GM19023 (cell line): Measurements from ENCODE around the gene CCNY.

Experiments used
- ATAC-seq: cut with Tn5 transposase; IDR thresholded peaks from one replicate; pipeline ENCODE4 v1.9.1; 2021; ENCODE audit warnings: mild to moderate bottlenecking, moderate library complexity; ENCODE audit not compliant: unreplicated experiment

Gene CCNY

GRCh38 chr10:35467186-35467585, 130.9 kb downstream of the CCNY start:
- no peak for ATAC-seq

DNA sequence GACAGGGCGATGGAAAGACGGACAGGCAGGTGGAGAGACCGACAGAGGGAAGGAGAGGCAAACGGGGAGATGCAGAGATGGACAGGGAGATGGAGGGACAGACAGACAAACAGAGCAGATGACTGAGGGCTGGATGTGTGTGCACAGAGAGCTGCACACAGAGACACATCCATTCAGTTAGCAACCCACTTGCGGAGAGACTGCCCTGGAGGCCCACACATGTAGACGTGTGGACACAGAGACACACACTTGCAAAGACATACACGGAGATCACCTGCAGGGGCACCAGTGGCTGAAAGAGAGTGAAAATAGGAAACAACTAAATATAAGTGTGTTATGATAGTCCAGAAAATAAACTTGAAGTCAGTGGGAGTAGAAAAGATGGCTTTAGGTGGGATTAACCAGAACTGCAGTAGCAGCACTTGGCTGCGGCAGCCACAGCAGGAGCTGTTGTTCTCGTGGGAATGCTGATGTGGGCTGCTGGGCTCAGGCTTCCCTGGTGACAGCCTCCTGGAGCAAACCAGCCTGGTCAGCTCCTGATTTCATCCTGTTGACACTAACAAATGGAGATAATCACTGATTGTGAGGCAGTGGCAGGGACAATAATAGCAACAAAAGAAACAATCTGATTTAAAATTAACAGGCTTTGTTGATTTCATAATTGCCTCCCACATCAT, 134.1 kb downstream of the CCNY start:
- ATAC-seq: no peak

DNA sequence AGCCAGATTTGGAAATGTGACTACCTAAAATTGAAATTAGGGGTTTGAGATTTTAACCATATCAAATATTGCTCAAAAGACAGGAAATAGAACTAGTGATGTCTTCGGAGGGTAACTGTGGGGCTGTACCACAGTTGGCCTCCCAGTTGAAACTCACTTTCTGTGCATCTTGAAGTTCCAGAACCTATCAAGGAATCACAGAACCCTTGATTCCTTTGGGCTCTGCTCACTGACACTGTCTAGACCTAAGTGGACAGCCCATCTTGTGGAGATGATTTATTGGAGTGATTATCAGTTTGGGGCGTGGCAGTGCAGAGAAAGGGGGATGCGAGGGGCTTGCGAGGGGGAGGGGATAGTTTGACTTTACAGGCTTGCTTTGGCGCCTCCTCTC, 134.6 kb downstream of the CCNY start:
- no peak for ATAC-seq

DNA sequence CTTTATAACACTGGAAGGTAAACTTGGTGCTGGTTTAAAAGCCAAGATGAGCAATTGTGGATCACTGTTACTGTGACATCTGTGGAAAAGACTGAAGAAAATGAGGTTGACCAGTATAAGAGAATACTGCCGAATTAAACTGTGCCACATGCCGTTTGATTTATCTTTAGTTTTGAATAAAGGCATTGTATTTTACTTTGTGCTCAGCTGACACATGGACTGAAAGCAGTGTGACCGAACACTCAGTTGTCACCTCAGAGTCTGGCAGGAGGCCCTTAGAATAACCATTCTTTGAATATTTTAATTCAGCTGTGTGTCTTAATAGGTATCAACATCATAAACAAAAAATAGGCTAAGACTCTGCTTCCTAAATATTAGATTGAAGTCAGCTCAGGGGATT, 135.1 kb downstream of the CCNY start:
- no peak for ATAC-seq

- ATAC-seq: no peak
Measured at GRCh38 chr10:35480142-35480541, 143.8 kb downstream of the CCNY start.

GRCh38 chr10:35481413-35481812, 145.1 kb downstream of the CCNY start:
- no peak for ATAC-seq

GRCh38 chr10:35486297-35486990, 150.1 kb downstream of the CCNY start:
- ATAC-seq: no peak

DNA sequence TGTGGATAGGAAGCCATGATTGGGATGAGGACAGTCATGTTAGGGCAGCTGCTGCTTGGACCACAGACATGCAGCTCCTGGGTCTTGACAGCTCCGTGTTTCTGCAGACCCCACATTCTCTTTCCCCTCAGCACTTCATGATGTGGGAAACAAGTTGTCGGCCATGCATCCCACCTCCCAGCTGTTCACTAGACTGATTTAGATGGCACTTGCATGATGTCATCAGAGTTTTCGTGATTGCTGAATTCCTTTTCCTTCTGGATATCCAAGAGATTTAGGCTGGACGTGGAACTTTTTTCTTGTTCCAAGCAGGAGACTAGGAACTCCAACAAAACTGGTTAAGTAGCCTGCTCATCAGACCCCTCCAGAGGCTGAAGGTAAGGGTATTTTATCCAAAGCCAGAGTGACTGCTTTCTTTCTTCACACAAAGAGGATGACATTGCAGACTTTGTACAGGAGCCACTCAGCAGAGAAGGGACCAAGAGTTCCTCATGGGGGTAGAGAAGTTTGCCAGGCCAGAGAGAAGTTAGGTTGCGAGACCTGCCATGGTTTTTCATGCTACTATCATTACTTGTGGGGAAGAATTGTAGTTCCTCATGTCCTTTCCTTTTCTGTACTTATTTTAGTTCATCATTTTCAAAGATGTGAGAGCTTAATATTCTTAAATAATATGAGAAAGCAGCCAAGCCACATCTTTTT, 151.2 kb downstream of the CCNY start:
- no peak for ATAC-seq

DNA sequence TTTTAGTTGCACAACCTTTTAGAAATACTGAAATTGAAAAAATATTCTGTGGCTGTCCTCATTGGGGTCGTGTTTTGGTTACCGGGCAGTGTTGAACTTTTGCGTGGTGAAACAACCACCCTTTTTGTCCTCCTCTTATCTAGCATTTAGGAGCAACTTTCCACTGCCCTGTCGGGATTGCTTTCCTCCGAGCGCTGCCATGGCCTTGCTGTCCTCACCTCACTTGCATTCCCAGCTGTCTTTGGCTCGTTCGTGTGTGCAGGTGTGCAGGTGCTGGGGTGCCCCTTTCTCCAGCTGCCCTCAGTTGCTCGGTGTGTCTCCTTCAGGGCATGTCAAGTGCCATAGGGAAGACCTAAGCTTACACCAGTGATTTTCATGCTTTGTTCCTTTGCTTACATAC, 151.9 kb downstream of the CCNY start:
- ATAC-seq: no peak

DNA sequence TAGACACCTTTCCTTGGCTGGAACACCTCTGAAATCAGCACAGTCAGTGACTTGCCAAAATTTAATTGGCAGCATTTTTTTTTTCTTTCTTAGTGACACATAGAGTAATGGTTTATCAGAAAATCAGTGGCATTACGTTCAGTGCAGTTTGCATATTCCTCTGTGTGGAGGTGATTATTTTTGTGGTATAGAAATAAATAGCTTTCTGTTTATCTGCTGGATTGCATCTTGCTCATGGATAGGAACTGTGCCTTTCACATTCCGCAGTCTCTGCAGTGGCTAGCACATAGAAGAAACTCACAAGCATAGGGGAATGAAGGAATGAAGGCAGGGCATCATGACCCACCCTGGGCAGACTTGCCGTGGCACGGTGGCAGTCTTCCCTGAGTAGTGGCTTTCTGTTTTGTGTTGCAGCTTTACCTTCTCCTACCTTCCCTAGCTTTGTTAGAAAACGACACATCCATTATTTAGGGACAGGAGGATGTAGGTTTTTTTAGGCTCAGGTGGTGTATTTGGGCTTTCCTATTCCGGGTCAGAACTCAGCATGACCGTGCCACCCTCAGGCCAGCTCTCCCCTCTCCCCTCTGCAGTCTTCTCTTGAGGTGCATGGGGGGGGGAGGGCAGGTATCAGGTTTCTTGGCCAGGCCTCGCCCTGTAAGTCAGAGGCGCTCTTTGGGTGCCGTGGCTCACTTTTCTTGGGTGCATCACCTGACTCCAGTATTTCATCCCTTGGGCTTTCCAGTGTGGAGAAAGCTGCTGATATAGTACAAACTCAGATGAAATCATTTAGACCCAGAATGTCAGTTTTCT, 156.3 kb downstream of the CCNY start:
- ATAC-seq: no peak

DNA sequence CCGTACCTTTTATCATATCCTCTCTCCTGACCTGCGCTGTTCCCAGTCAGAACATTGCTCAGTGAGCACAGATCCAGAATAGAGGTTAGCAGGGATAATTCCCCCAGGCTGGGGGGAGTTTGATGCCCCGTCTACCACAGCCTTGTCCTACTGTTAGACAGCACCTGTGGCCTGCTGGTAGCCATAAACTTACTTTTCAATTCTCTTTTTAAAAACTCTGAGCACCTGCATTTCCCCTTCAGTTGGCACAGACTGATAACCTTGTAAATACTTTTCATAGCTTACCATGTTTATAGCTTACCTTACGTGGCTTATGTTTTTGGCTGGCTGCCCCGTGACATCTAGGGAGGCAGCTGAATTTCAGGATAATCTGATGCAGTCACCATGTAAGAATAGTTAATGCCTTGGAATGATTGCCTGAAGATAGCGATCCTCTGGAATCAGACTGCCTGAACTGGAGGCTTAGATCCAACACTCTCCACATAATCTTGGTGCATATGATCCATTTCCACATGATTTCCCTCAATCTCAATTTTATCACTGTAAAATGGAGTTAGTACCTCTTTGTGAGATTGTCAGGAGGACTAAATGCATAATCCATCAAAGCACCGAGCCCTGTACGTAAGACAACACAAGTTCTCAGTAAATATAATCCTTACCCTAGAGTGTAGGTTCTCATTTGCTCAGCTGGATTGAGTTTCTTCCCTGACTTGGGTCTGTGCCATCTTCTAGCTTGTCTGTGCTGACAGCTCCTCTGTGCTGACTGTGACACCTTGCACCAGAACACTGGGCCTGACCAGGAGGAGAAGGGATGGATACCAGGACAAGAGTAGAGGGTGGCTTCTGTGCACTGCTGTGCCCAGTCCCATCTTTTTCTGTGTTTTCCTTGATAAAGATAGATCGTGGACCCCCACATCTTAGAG, 157.1 kb downstream of the CCNY start:
- ATAC-seq: no peak

- ATAC-seq: peak; percentile 41
Measured at GRCh38 chr10:35495521-35496119, 159.3 kb downstream of the CCNY start.

DNA sequence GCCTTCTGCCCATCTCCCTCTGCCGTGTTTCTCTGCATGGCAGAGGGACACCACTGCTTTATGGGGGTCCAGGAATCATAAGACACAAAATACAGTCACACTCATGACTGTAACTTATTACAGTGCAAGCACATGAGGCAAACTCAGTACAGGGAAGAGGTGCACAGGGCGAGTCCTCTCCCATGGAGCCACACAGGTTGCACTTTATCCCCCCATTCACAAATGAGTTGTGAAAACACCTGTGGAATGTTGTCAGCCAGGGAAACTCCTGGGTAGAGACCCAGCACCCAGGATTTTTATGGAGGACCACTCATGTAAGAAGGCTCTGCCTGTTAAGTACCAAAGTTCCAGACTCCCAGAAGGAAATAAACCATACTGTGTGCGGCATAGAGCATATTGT, 161.6 kb downstream of the CCNY start:
- ATAC-seq: no peak

- peak; percentile 60 for ATAC-seq
Measured at GRCh38 chr10:35498693-35499092, 162.4 kb downstream of the CCNY start.

DNA sequence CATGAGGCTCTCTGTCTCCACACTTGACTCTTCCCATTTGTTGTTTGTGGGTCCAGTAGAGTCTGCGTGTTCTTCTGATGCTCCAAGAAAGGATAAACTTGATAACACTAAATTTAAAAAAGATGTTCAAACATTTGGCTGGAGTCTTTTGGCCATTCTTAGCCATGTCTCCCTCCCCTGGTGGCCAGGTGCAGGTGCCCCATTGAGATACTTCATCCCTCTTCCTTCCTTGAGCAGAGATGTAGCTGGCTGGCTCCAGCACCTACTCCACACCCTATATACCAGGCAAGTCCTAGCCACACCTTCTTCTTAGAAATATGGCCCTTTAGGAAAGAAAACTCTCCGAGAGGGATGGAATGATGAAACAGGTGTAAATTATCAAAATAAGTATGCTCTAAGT, 165.6 kb downstream of the CCNY start:
- ATAC-seq: no peak

DNA sequence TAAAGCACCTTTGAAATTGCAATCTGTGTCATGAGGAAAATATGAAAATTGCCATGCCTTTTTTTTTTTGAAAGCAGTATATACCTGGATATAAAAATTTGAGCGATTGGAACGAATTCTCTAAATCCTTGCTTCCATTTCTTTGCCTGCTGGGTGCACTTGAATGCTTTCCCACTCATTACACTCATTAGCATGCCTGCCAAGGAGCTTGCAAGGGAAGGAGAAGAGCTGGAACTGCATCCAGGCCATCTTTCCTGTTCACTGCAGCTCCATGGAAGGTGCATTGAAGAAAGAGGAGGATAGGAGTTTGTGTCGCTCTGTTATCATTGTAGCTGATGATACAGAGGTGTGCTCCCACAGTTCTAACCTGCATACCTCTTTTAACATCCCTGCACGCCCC, 166.4 kb downstream of the CCNY start:
- no peak for ATAC-seq

DNA sequence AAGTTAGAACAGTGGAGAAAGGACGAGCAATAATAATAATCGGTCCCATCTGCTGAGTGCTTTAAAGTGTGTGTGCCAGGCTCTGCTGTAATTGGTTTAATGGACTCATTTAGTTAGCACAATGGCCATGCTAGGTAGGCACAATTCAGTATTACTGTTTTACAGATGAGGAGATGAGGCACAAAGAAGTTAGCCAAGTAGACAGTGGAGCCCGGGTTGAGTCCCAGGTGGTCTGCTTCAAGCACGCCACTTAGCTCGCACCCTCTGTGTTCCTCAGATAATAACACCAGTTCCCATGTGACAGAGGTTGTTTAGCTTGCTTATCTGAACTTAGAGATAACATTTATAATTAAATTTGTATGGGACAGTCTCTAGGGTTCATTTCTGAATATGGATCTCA, 167.3 kb downstream of the CCNY start:
- no peak for ATAC-seq

GRCh38 chr10:35504132-35504531, 167.8 kb downstream of the CCNY start:
- ATAC-seq: no peak

GRCh38 chr10:35505241-35505873, 169.0 kb downstream of the CCNY start:
- ATAC-seq: no peak
